Endothelial cell (in vitro differentiated cells): Measurements from ENCODE around the gene TECTB. TPM values are rescaled to one million over a fixed set of nuclear protein-coding genes. Genes with fewer than 3 reads are reported as not detected.

Experiments
- DNase-seq: peaks from one replicate; pipeline ENCODE4 v3.0.0; 2021; ENCODE audit warnings: low spot score
- H3K27ac Mint-ChIP-seq: one replicate; pipeline ENCODE4 v1.8.0; 2021; ENCODE audit warnings: mixed read lengths, inconsistent platforms; ENCODE audit not compliant: unreplicated experiment
- H3K27me3 Mint-ChIP-seq: one replicate; pipeline ENCODE4 v1.8.0; 2021; ENCODE audit warnings: mild to moderate bottlenecking, moderate library complexity, mixed read lengths, inconsistent platforms; ENCODE audit not compliant: unreplicated experiment
- H3K36me3 Mint-ChIP-seq: one replicate; pipeline ENCODE4 v1.8.0; 2021; ENCODE audit warnings: mild to moderate bottlenecking, low read depth, mixed read lengths, inconsistent platforms; ENCODE audit not compliant: unreplicated experiment
- H3K4me1 Mint-ChIP-seq: one replicate; pipeline ENCODE4 v1.8.0; 2021; ENCODE audit warnings: mild to moderate bottlenecking, mixed read lengths, inconsistent platforms; ENCODE audit not compliant: unreplicated experiment
- H3K4me3 Mint-ChIP-seq: one replicate; pipeline ENCODE4 v1.8.0; 2021; ENCODE audit warnings: mild to moderate bottlenecking, mixed read lengths, inconsistent platforms; ENCODE audit not compliant: unreplicated experiment
- H3K9me3 Mint-ChIP-seq: one replicate; pipeline ENCODE4 v1.8.0; 2021; ENCODE audit warnings: mixed read lengths, inconsistent platforms; ENCODE audit not compliant: unreplicated experiment
- long read RNA-seq: library from polyadenylated mRNA; unstranded; transcript quantifications from one replicate; pipeline ENCODE4 v2.0.0, GENCODE V29; 2020; ENCODE audit not compliant: unreplicated experiment
- total RNA-seq: library from RNA; stranded (reverse); fragmentation: NEBNext Ultra II Directional; extraction: Animal tissue kit (Norgen Biotek cat#: 25700); gene quantifications from one replicate; pipeline ENCODE4 v1.2.1, GENCODE V29; 2021; ENCODE audit not compliant: unreplicated experiment
- TF ChIP-seq, protein P1 (sequence below): fragments of 200-600 bp; sonication (generic); IDR thresholded peaks from one replicate; pipeline ENCODE4 v1.5.0; 2021; ENCODE audit warnings: antibody characterized with exemption; ENCODE audit not compliant: unreplicated experiment

TECTB gene
- total RNA-seq: not detected
- long read RNA-seq: 0 reads

DNA sequence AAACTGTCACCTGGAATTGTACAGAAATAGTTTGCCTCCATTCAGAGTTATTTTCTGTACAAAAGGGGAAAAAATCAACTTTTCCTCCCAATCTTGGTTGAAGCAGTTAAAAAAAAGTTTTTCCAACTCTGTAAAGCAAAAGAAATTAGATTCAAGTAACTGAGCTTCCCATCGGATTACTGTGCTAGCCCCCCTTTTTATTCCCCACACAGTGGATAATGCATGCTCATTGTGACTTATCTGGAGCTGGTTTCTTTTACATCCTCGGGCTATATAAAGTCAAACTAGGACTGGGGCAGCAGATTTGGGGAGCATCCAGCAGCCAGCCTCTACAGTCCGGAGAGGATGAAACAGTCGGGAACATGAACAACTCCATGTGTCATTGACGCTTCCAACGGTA, at the start of gene TECTB:
TECTB (plus strand) TSS at position 301 of the 400 bp plus-strand sequence. CDS start 335 bp downstream, outside the sequence.
- Mint-ChIP-seq H3K4me1 (peaks cover 4% of the 10 kb centered on the region), H3K4me3 (no peak within 1 kb of the TSS), H3K9me3 (no peaks in the 10 kb centered on the region), H3K27me3 (peaks cover 1% of the 10 kb centered on the region), H3K27ac (no peak within 1 kb of the TSS), H3K36me3 (no peaks in the 10 kb centered on the region)
- no peak for DNase-seq
- TF ChIP-seq, protein P1, sequence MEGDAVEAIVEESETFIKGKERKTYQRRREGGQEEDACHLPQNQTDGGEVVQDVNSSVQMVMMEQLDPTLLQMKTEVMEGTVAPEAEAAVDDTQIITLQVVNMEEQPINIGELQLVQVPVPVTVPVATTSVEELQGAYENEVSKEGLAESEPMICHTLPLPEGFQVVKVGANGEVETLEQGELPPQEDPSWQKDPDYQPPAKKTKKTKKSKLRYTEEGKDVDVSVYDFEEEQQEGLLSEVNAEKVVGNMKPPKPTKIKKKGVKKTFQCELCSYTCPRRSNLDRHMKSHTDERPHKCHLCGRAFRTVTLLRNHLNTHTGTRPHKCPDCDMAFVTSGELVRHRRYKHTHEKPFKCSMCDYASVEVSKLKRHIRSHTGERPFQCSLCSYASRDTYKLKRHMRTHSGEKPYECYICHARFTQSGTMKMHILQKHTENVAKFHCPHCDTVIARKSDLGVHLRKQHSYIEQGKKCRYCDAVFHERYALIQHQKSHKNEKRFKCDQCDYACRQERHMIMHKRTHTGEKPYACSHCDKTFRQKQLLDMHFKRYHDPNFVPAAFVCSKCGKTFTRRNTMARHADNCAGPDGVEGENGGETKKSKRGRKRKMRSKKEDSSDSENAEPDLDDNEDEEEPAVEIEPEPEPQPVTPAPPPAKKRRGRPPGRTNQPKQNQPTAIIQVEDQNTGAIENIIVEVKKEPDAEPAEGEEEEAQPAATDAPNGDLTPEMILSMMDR: no peak

GRCh38 chr10:112235141-112235540, 48.1 kb upstream of the TECTB start:
- peaks cover 6% of the 10 kb centered on the region for H3K27me3 Mint-ChIP-seq
- DNase-seq: no peak
- no peak overlapping the region for H3K27ac Mint-ChIP-seq
- H3K36me3 Mint-ChIP-seq: no peaks in the 10 kb centered on the region
- TF ChIP-seq, protein P1: no peak
- no peaks in the 10 kb centered on the region for H3K9me3 Mint-ChIP-seq
- no peak overlapping the region for H3K4me3 Mint-ChIP-seq
- no peaks in the 10 kb centered on the region for H3K4me1 Mint-ChIP-seq

DNA sequence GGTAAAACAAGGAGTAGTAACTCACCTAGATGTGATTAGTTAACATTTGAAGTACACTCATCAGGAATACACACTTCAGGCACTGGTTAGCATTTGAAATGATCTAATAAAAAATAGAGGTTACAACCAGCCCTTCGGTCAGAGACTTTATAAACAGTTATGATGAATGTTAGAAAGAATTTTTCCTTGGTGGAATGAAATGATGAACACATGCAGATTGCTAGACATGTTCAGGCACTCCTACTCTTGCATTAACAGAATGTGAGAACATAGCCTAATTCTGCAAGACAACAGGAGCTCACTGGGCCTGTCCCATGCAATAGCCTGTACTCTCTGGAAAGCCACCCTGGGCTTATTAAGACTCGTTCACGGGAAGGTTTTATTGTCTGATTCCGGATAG, 47.3 kb upstream of the TECTB start:
- DNase-seq: no peak
- Mint-ChIP-seq H3K4me1 (no peaks in the 10 kb centered on the region), H3K36me3 (peaks cover 2% of the 10 kb centered on the region), H3K27ac (no peak overlapping the region), H3K27me3 (peaks cover 6% of the 10 kb centered on the region), H3K9me3 (peaks cover 2% of the 10 kb centered on the region), H3K4me3 (no peak overlapping the region)
- TF ChIP-seq, protein P1: no peak

DNA sequence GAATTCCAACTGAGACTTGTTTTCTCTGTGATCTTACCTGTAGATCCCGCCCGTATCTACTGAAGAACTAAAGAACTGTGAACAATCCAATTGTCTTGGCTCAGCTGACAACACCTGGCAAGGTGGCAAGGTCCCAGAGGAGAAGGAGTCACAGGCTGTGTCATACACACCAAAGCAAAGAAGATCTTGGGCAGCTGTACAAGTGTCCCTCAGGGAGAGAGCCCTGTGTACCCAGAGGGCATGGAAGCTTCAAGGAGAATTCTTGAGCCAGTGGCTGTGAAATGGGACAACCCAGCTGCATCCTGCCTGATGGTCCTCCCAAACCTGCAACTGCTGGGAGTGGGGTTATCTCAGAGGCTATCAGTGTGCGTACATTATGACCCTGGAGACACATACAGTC, 46.7 kb upstream of the TECTB start:
- TF ChIP-seq, protein P1: no peak
- H3K36me3 Mint-ChIP-seq: peaks cover 5% of the 10 kb centered on the region
- no peak overlapping the region for H3K27ac Mint-ChIP-seq
- no peaks in the 10 kb centered on the region for H3K4me1 Mint-ChIP-seq
- peaks cover 8% of the 10 kb centered on the region for H3K9me3 Mint-ChIP-seq
- no peak for DNase-seq
- H3K4me3 Mint-ChIP-seq: no peak overlapping the region
- H3K27me3 Mint-ChIP-seq: peaks cover 6% of the 10 kb centered on the region

DNA sequence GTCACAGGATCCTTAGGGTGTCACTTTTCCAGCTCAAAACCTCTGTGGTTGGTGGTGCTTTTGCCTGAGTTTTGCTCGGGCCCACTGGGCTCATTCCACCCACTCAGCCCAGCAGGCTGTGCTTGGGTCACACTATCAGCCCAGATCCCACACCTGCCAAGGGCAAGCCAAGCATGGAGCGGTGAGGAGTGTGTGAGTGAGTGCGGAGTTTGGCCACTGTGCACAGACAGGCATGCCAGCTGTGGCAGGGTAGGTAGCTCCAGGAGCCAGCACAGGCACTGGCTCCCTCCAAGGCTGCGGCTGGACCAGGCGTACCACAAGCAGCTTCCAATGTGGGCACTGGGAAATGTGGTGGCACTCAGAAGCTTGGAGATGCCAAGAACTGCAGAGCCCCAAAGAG, 43.9 kb upstream of the TECTB start:
- Mint-ChIP-seq H3K4me3 (no peak overlapping the region), H3K36me3 (peaks cover 5% of the 10 kb centered on the region), H3K27ac (no peak overlapping the region), H3K9me3 (peaks cover 9% of the 10 kb centered on the region), H3K4me1 (no peaks in the 10 kb centered on the region), H3K27me3 (peaks cover 1% of the 10 kb centered on the region)
- DNase-seq: no peak
- TF ChIP-seq, protein P1: no peak
